ENCODE measurements around the gene NUBP1. TPM values are rescaled to one million over a fixed set of nuclear protein-coding genes. Genes with fewer than 3 reads are reported as not detected.
"Not testable (repeated sequence)": the region's sequence is repeated elsewhere in the genome, so short reads cannot be mapped to it uniquely, and the experiment has no call there.

The NUBP1 gene
- total RNA-seq, 1 experiment from 2014 or later = 17.3 TPM

- intact Hi-C loops (cut with micrococcal nuclease) = loop anchor here (5.0 kb wide), 2 partner anchors 137 to 428 kb away; partner anchors contain the start of gene CIITA
- Mint-ChIP-seq H3K9me3 (ENCODE audit: unreplicated experiment) (no peaks in the 10 kb centered on the region), H3K27ac (ENCODE audit: low read depth, unreplicated experiment) (no peak overlapping the region), H3K36me3 (ENCODE audit: insufficient read depth, unreplicated experiment) (peaks cover 7% of the 10 kb centered on the region), H3K4me1 (ENCODE audit: insufficient read depth, unreplicated experiment) (peaks cover 16% of the 10 kb centered on the region), H3K27me3 (ENCODE audit: insufficient read depth, unreplicated experiment) (no peaks in the 10 kb centered on the region), H3K4me3 (ENCODE audit: unreplicated experiment) (no peak overlapping the region)
- BruUV-seq (replicated peaks) = no TSS peak
- ChIA-PET POLR2A (no interaction called here), CTCF (interaction anchor here (0.5 to 7.3 kb wide), 9 partner anchors 178 to 1580 kb away, joined by 3 to 179 read pairs (median 4); no protein-coding TSS in a partner anchor)
- no peak for TF ChIP-seq CTCF (IDR thresholded peaks at IDR 0.05; ENCODE audit: unreplicated experiment)
- DNase-seq (ENCODE audit: unreplicated experiment) = no peak
These were observed 3.4 kb upstream of the NUBP1 start for GRCh38 chr16:10740000-10740844.

- H3K27ac Mint-ChIP-seq (ENCODE audit: low read depth, unreplicated experiment) = no peak overlapping the region
- H3K4me1 Mint-ChIP-seq (ENCODE audit: insufficient read depth, unreplicated experiment) = peaks cover 16% of the 10 kb centered on the region
- no peaks in the 10 kb centered on the region for H3K9me3 Mint-ChIP-seq (ENCODE audit: unreplicated experiment)
- intact Hi-C loops (cut with micrococcal nuclease) = loop anchor here (5.0 kb wide), 1 partner anchor 136 kb away; the partner anchor contains the start of gene CIITA
- BruUV-seq (replicated peaks) = no TSS peak
- no peak for TF ChIP-seq CTCF (IDR thresholded peaks at IDR 0.05; ENCODE audit: unreplicated experiment)
- ChIA-PET POLR2A (no interaction called here), CTCF (interaction anchor here (0.5 to 7.3 kb wide), 5 partner anchors 178 to 1581 kb away, joined by 3 to 179 read pairs (median 3); no protein-coding TSS in a partner anchor)
- DNase-seq (ENCODE audit: unreplicated experiment) = no peak
- H3K27me3 Mint-ChIP-seq (ENCODE audit: insufficient read depth, unreplicated experiment) = no peaks in the 10 kb centered on the region
- no peak overlapping the region for H3K4me3 Mint-ChIP-seq (ENCODE audit: unreplicated experiment)
- H3K36me3 Mint-ChIP-seq (ENCODE audit: insufficient read depth, unreplicated experiment) = peaks cover 7% of the 10 kb centered on the region
These were observed 2.8 kb upstream of the NUBP1 start for GRCh38 chr16:10740845-10741208.

- H3K27ac Mint-ChIP-seq (ENCODE audit: low read depth, unreplicated experiment); H3K4me3 Mint-ChIP-seq (ENCODE audit: unreplicated experiment); DNase-seq (ENCODE audit: unreplicated experiment); H3K27me3 Mint-ChIP-seq (ENCODE audit: insufficient read depth, unreplicated experiment); H3K9me3 Mint-ChIP-seq (ENCODE audit: unreplicated experiment); H3K36me3 Mint-ChIP-seq (ENCODE audit: insufficient read depth, unreplicated experiment); POLR2A ChIA-PET; BruUV-seq (replicated peaks): not testable (repeated sequence)
- CTCF ChIA-PET = interaction anchor here (0.6 to 7.3 kb wide), 3 partner anchors 177 to 473 kb away, joined by 3 to 179 read pairs (median 37); no protein-coding TSS in a partner anchor
- peaks cover 16% of the 10 kb centered on the region for H3K4me1 Mint-ChIP-seq (ENCODE audit: insufficient read depth, unreplicated experiment)
- intact Hi-C loops (cut with micrococcal nuclease) = loop anchor here (5.0 kb wide), 1 partner anchor 136 kb away; the partner anchor contains the start of gene CIITA
These were observed 2.4 kb upstream of the NUBP1 start for GRCh38 chr16:10741249-10741648.

GRCh38 chr16:10741844-10742243, 1.8 kb upstream of the NUBP1 start:
- H3K9me3 Mint-ChIP-seq (ENCODE audit: unreplicated experiment) = no peaks in the 10 kb centered on the region
- peaks cover 7% of the 10 kb centered on the region for H3K36me3 Mint-ChIP-seq (ENCODE audit: insufficient read depth, unreplicated experiment)
- ChIA-PET CTCF (interaction anchor here (3.3 to 6.1 kb wide), 2 partner anchors 176 to 177 kb away, joined by 31 to 37 read pairs; no protein-coding TSS in a partner anchor), POLR2A (no interaction called here)
- BruUV-seq (replicated peaks) = no TSS peak
- H3K27me3 Mint-ChIP-seq (ENCODE audit: insufficient read depth, unreplicated experiment) = no peaks in the 10 kb centered on the region
- DNase-seq (ENCODE audit: unreplicated experiment) = no peak
- no peak overlapping the region for H3K4me3 Mint-ChIP-seq (ENCODE audit: unreplicated experiment)
- H3K4me1 Mint-ChIP-seq (ENCODE audit: insufficient read depth, unreplicated experiment) = peaks cover 16% of the 10 kb centered on the region
- no peak for TF ChIP-seq CTCF (IDR thresholded peaks at IDR 0.05; ENCODE audit: unreplicated experiment)
- intact Hi-C loops (cut with micrococcal nuclease) = loop anchor here (5.0 kb wide), 1 partner anchor 135 kb away; the partner anchor contains the start of gene CIITA
- H3K27ac Mint-ChIP-seq (ENCODE audit: low read depth, unreplicated experiment) = no peak overlapping the region

Measured in MCF 10A (cell line).